HG03039 (cell line): Measurements from ENCODE around the gene COA6.

Source experiments
- ATAC-seq: cut with Tn5 transposase; IDR thresholded peaks from one replicate; pipeline ENCODE4 v1.9.1; 2021; ENCODE audit warnings: mild to moderate bottlenecking, moderate library complexity; ENCODE audit not compliant: unreplicated experiment

The COA6 gene

DNA sequence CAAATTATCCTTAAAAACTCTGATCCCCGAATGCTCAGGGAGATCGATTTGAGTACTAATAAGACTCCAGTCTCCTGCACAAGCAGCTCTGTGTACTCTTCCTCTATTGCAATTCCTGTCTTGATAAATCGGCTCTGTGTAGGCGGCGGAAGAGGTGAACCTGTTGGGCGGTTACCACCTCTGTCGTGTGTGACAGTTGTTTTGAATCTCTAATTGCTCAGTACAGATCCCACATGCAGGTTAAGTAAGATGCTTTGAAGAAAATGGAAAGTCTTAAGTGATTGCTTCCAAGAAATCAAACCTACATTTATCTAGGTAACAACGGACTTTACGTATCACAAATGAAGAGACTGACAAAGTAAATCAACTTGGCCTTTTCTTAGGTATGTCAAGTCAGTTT is 35.5 kb downstream of the COA6 start:
- no peak for ATAC-seq

DNA sequence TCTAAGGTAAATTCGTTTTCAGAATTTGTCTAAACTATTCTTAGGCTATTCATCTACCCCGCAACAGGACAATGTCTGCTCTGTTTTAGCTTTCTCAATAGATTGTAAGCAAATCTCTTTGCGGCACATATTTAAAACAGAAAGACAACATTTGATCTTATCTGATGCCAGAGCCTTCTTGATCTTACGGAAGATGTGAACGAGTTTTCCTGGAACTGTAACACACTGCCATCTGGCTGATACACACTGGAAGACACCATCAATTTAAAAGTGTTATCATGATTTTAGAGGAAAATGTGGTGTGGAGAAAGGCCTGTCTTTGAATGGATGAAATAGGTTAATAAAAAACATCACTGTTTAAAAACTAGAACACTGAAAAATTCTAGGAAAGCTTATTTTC is 36.1 kb downstream of the COA6 start:
- ATAC-seq = no peak

DNA sequence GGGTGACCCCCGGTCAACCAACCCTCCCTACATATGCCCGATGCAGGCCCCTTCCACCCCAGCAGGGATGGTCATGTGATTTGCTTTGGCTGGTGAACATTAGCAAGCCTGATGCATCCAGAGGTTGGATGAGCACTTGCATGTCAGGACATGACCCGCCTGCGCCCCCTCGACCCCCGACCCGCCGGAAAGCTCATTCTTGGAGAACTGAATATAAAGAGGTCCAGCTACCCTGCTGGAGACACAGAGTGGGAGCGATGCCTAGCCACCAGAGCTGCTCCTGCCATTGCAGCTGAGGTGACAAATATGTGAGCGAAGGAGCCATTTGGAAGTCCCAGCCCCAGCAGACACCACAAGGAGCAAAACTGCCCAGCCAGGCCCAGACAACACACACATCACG is 39.6 kb downstream of the COA6 start:
- no peak for ATAC-seq

DNA sequence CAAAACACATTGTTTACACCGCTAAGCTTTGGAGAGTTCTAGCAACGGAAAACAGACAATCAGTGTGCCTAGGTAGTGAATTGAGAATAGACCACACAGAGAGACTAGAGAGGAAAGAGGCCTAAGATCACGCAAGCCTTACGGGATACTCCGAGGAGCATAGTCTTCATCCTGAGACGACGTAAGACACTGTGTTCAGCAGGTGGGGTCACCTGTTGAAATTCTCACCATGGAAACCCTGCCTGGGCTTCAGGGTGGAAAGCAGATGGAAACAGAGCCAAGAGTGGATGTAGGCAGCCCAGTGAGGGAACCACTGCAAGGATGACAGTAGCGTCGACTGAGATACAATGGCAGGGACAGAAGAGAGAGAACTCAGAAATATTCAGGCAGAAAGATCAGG is 40.2 kb downstream of the COA6 start:
- ATAC-seq = no peak

DNA sequence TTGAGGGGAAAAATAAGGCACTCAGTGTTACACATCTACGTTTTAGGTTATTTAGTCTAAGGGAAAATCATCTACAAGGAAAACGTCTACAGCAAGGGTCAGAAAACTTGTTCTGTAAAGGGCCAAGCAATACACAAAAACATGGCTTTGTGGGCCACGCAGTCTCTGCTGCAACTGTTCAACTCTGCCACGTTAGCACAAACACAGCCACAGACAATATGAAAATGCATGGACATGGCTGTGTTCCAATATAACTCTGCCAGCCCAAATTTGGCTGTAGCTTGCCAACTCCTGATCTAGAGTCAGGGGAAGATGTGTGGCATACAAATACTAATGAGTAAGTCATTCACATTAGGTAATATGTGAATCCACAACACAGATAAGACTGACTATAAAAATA is 40.7 kb downstream of the COA6 start:
- ATAC-seq = no peak

DNA sequence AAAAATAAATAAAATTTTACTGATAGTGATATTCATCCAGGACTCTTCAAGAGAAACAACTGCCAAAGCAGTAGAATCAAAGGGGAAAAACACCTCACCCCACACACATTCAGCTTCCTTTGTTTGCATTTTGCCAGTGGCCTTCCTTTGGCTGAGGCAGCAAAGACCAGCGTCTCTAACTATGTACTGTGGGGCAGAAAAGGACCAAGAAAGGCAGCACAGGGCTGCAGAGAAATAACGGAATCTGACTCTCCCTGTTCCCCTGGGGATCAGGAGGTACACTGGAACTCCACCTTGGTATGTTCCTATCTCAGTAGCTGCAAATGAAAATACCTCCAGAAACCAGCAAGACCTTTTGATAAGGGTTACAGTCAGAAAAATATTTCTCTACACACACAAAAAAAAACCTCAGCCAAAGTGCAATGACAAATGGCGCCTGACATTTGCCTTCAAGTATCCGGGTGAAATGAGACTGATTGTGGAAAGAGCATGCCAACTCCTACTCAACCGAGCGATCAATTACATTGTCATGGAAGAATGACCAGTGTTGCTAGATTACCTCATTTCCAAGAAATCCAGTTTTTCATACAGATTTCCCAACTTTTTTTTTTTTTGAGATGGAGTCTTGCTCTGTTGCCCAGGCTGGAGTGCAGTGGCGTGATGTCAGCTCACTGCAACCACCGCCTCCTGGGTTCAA is 54.8 kb downstream of the COA6 start:
- no peak for ATAC-seq

DNA sequence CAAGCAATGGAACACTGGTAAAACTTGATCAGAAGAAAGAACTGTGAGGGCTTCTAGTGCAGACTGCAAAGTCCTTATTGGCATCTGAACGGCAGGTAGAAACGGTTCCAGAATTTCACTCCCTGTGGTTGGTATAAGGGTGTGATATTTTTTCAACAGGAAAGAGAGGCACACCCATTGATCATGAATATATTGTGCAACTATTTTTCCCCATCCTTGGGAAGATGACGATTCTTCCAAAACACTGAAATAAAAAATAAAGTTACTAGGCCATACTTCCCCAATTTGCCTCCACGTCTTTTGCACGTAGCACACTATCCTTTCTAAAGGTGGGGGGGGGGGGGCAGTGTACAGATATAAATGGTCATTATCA is 56.2 kb downstream of the COA6 start:
- ATAC-seq = no peak

DNA sequence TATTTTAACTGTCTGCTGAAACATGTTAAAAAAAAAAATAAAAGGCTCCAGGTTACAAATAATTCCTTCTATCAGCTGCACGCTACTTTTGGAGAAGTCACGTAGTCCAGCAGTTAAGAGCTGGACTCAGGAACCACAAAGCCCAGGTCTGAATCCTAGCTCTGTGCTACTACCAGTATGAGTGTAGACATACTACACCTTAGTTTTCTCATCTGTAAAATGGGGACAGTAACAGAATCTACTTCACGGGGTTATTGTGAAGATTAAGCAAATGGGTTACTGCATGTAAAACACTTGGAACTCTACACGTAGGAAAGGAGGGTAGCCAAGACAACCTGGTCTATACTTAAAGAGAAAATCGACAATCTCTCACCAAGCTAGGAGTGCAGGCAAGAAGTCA is 57.4 kb downstream of the COA6 start:
- no peak for ATAC-seq

DNA sequence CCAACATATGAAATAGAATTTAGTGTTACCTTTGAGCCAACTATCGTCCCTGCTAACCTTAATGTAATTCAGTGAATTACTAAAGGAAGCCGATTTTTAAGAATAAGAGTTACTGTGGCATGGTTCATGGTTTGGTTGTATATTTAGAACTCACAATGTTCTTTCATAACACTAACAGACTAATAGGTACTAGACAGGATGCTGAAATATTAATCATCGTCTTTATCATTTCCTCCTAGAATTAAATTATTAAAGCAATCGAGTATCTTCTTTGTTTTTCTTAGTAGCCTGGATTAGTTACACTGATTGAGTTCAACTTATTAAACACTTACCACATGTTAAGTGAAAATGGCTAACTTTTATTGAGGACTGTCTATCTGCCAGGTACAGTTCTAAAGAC is 58.0 kb downstream of the COA6 start:
- no peak for ATAC-seq

DNA sequence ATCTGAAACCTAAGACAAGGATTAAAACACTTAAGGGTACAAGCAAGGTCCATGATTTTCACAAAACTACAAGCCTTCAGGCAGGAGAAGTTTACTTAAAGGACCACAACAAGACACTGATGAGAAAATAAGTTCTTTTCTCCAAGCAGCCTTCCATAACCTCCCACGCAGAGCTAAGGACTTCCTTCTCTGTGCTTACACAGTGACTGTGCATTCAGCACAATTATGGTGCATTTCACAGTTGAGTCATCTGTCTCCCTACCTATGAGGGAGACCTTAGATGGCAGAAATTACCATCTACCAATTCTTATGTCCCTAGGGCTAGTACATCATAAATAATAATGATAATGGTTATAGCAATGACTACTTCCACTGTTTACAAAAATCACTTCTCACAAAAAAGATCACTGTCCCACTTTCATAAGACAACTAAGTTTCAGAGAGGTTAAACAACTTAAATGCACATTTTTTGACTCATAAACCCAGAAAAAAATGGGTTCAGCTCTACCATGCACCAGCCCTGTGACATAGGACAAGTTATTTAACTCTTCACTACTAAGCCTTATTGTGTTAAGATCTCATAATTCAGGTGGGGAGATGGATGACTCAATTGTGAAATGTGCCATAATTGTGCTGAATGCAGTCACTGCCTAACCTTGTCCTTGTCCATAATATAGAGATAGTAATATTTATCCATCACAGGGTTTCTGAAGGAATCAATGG is 60.5 kb downstream of the COA6 start:
- peak; percentile 78 for ATAC-seq
